ENCODE results near the gene CLEC4M. TPM values are rescaled to one million over a fixed set of nuclear protein-coding genes. Genes with fewer than 3 reads are reported as not detected.

CLEC4M gene
- total RNA-seq, 4 donors from 2014 or later, result not detected

GRCh38 chr19:7818806-7819205 is 55.8 kb downstream of the CLEC4M start:
- WGBS, 2 donors, result 78 to 92% methylated on average over 1 to 2 of the region's 2 CpGs
- Histone ChIP-seq H3K27me3 (peaks cover 0 to 68% (median 0%) of the 10 kb centered on the region in 4 donors), H3K9me3 (peaks cover 0 to 20% (median 0%) of the 10 kb centered on the region in 3 donors), H3K27ac (no peak overlapping the region), H3K4me3 (no peak overlapping the region), H3K36me3 (no peaks in the 10 kb centered on the region), H3K4me1 (no peaks in the 10 kb centered on the region)
- TF ChIP-seq POLR2A (IDR thresholded peaks at IDR 0.05) (no peak), CTCF (IDR thresholded peaks at IDR 0.05) (no peak)
- intact Hi-C loops (cut with DNase I), result no loop called here
- no peak for DNase-seq

Other genes with a start within 250 kb of the CLEC4M start
- 10 to 100 TPM in 3 of 4 donors, 1 to 10 TPM in 1; 3.8 to 42.2 (median 19.5) TPM for gene ZNF358, start 247.1 kb upstream of the CLEC4M start, total RNA-seq
- 10 to 100 TPM in 1 of 4 donors, 1 to 10 TPM in 3; 5.7 to 13.9 (median 7.8) TPM for gene MCOLN1, start 240.6 kb upstream of the CLEC4M start, total RNA-seq
- gene PNPLA6, start 227.5 kb upstream of the CLEC4M start, total RNA-seq, result 10 to 100 TPM; 39.7 to 74.1 (median 50.1) TPM
- gene CAMSAP3, start 167.4 kb upstream of the CLEC4M start, total RNA-seq, result 10 to 100 TPM in 2 of 4 donors, 1 to 10 TPM in 2; 9.3 to 45.5 (median 14.1) TPM
- gene XAB2, start 133.7 kb upstream of the CLEC4M start, total RNA-seq, result 10 to 100 TPM; 20.3 to 34.1 (median 27.8) TPM
- 10 to 100 TPM; 22.9 to 43.1 (median 25.7) TPM for gene PET100, start 133.4 kb upstream of the CLEC4M start, total RNA-seq
- under 1 TPM in 2 of 4 donors, not detected in 2; 0.53 to 0.57 TPM for gene PCP2, start 129.5 kb upstream of the CLEC4M start, total RNA-seq
- 10 to 100 TPM; 44.7 to 76.6 (median 55.2) TPM for gene STXBP2, start 126.1 kb upstream of the CLEC4M start, total RNA-seq
- 10 to 100 TPM in 1 of 4 donors, not detected in 3; 28.1 TPM for gene RETN, start 94.2 kb upstream of the CLEC4M start, total RNA-seq
- under 1 TPM in 2 of 4 donors, not detected in 2; 0.29 to 0.97 TPM for gene MCEMP1, start 86.2 kb upstream of the CLEC4M start, total RNA-seq
- gene TRAPPC5, start 82.4 kb upstream of the CLEC4M start, total RNA-seq, result 10 to 100 TPM; 52.3 to 91.5 (median 77.4) TPM
- gene FCER2, start 61.1 kb upstream of the CLEC4M start, total RNA-seq, result not detected
- 1 to 10 TPM in 2 of 4 donors, under 1 TPM in 1, not detected in 1; 0.18 to 3.2 (median 1.1) TPM for gene CLEC4G, start 31.1 kb upstream of the CLEC4M start, total RNA-seq
- 1 to 10 TPM in 2 of 4 donors, under 1 TPM in 1, not detected in 1; 0.40 to 4.9 (median 4.0) TPM for gene CD209, start 15.7 kb upstream of the CLEC4M start, total RNA-seq
- 10 to 100 TPM in 3 of 4 donors, 1 to 10 TPM in 1; 8.3 to 15.5 (median 11.9) TPM for gene EVI5L, start 67.0 kb downstream of the CLEC4M start, total RNA-seq
- under 1 TPM in 2 of 4 donors, not detected in 2; 0.35 to 0.57 TPM for gene PRR36, start 111.1 kb downstream of the CLEC4M start, total RNA-seq
- 10 to 100 TPM in 2 of 4 donors, 1 to 10 TPM in 2; 7.6 to 17.0 (median 9.5) TPM for gene LRRC8E, start 125.3 kb downstream of the CLEC4M start, total RNA-seq
- 10 to 100 TPM in 3 of 4 donors, 1 to 10 TPM in 1; 8.6 to 17.3 (median 13.8) TPM for gene MAP2K7, start 140.6 kb downstream of the CLEC4M start, total RNA-seq
- gene TGFBR3L, start 151.6 kb downstream of the CLEC4M start, total RNA-seq, result not detected
- gene SNAPC2, start 157.1 kb downstream of the CLEC4M start, total RNA-seq, result 10 to 100 TPM in 1 of 4 donors, 1 to 10 TPM in 3; 6.2 to 10.9 (median 6.4) TPM
- gene CTXN1, start 162.9 kb downstream of the CLEC4M start, total RNA-seq, result 1 to 10 TPM in 1 of 4 donors, under 1 TPM in 2, not detected in 1; 0.35 to 2.7 (median 0.75) TPM
- 10 to 100 TPM; 36.4 to 52.6 (median 45.5) TPM for gene TIMM44, start 180.4 kb downstream of the CLEC4M start, total RNA-seq
- gene ELAVL1, start 242.4 kb downstream of the CLEC4M start, total RNA-seq, result 10 to 100 TPM; 25.7 to 44.6 (median 34.5) TPM